CD4-positive, alpha-beta T cell treated with Interleukin-10 for 1 hour (primary cell): Measurements from ENCODE around the gene MAGOHB.
"Not testable (repeated sequence)": the region's sequence is repeated elsewhere in the genome, so short reads cannot be mapped to it uniquely, and the experiment has no call there.

Experiments
- DNase-seq: peaks from one replicate; pipeline ENCODE4 v3.0.0-alpha.2; 2020

Gene MAGOHB

DNA sequence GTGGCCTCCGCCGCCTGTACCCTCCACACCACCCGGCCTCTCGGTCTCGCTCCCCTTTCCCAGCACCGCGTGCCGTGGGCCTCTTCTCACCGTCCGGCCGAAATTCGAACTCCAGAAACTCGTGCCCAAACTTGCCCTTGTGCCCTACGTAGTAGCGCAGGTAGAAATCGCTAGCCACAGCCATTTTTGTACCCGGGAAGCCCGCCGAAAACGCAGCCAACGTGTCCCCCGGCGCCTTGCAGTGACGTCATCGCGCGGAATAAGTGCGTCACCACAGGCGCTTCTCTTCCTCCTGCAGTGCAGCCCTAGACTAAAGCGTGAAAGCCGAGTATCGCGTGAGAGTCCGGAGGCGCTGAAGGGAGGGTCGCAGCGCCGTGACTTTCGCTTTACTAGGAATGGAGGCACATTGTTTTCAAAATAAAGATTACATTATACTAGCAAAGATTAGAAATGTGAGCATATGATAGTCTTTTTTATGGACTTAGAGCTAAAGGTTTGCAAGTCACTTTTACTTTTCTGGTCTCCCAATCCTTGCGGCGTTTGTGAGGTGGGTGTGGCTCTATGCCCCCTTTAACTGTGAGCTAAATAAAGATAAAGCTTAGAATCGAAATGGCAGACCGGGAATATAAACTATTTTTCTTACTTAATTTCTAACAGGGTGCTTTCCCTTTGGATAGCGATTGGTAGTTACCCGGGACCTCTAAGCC, at the start of gene MAGOHB:
Gene MAGOHB (minus strand): TSS at position 261 of the 707 bp plus-strand sequence. CDS start 77 bp downstream, at position 184.
- DNase-seq: peak; percentile 98

DNA sequence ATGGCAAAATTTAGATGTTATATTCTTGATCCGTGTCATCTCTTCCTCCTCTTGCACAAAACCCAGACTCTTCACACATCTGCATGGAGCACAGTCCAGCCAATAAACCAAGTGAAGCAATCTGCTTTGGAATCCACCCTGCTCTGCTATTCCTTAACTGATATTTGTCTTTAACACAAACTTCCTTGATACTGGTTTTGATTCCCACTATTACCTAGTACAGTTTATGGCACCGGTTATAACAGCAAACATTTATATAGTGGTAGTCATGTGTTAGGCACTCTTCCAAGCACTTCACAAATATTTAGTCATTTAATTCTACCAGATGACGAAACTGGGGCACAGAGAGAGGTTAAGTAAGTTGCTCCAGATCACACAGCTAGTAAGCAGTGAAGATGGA, 47.9 kb upstream of the MAGOHB start:
- DNase-seq: no peak

- DNase-seq: no peak
These were observed 40.6 kb upstream of the MAGOHB start for GRCh38 chr12:10654003-10654402.

GRCh38 chr12:10652192-10652591, 38.8 kb upstream of the MAGOHB start:
- DNase-seq: no peak

GRCh38 chr12:10646576-10646975, 33.2 kb upstream of the MAGOHB start:
- not testable (repeated sequence) for DNase-seq

GRCh38 chr12:10645910-10646309, 32.5 kb upstream of the MAGOHB start:
- no peak for DNase-seq

DNA sequence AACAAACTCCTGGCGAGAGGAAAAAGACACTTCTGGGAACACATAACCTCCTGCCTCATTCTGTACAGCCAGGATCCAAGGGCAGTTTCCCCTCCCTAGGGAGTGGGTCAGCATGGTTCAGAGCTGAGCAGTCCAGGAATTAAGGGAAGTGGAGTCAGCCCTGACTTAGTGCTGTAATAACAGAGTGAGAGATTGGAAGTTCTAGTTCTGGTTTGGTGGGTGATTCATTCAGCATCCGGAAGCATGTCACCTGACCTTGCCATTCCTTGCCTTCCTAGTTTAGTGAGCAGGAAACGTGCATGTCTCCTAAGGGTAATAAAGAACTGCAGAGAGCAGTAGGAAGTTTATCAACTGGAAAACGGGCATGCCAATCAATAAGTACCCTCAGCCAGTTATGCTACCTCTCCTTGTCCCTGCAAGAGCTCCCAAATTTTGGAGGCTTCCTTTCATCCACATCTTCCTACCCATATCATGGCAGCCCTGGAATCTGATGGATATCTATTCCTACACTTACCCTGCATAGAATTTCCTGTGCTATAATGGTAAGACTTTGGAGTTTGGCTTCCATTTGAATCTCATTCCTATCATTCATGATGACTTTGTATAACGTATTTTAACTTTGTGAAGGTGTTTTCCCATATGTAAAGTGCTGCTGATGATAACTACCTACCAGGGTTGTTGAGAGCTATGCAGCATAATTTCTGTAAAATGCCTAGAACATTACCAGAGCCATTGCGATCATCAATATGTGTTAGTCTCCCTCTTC, 28.5 kb upstream of the MAGOHB start:
- no peak for DNase-seq

- DNase-seq: no peak
These were observed 25.3 kb upstream of the MAGOHB start for GRCh38 chr12:10638728-10639127.

DNA sequence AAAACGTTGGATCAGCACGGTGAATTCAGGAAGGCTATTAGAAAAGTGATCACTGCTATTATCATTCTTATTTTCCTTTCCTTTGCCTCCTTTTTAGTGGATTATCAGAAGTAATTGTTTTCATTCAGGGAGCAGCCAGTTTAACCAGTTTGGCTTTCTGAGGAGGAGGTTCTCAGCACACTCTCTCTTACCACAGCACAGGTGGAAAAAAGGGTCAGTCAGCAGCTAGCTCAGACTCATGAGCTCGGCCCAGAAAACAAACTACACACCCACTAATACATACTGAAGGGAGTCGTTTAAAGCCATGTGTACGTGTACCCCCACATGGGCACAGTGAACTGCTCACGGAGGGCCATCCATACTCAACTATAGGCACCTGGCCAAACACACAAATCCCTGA, 23.2 kb upstream of the MAGOHB start:
- no peak for DNase-seq

- no peak for DNase-seq
These were observed 22.7 kb upstream of the MAGOHB start for GRCh38 chr12:10636124-10636523.

GRCh38 chr12:10635306-10635705, 21.9 kb upstream of the MAGOHB start:
- DNase-seq: no peak

- DNase-seq: no peak
These were observed 21.0 kb upstream of the MAGOHB start for GRCh38 chr12:10634427-10634826.

- no peak for DNase-seq
These were observed 20.1 kb upstream of the MAGOHB start for GRCh38 chr12:10633541-10633940.

DNA sequence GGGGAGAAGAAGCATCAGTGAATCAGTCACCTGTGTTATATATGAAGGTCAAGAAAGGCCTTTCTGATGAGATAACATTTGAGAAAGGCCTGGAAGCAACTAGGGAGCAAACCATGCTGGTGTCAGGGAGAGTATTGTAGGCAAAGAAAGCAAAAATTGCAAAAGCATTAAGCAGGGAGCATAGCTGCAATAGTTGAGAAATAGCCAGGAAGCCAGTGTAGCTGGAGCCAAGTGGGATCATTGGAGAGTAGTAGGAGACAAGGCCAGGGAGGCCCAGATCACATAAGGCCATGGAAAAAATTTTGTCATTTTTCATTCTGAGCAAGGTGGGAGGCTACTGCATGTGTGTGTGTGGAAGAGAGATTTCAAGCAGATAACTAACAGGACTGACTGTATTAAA, 18.8 kb upstream of the MAGOHB start:
- no peak for DNase-seq

- no peak for DNase-seq
These were observed 11.2 kb upstream of the MAGOHB start for GRCh38 chr12:10624605-10625004.

DNA sequence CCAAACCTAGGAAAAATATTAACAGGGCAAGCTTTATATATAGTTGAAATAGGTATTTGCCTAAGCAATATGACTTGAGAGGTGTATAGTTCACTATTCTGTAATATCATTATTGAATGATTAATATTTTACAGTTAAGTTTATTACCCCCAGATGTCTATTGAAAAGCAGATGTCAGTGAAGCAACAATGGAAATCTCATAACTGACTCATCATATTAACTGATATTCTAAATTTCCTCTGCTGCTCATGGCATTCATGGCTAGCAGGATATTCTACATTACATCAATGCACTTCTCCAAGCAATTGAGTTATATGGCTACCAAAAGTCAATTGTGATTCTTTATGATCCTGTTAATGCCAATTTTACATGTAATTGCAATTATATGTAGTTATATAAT, 9.7 kb upstream of the MAGOHB start:
- no peak for DNase-seq

- no peak for DNase-seq
These were observed 7.9 kb upstream of the MAGOHB start for GRCh38 chr12:10621278-10621677.

GRCh38 chr12:10620078-10620779, 6.8 kb upstream of the MAGOHB start:
- no peak for DNase-seq

GRCh38 chr12:10618338-10618987, 5.1 kb upstream of the MAGOHB start:
- DNase-seq: no peak

GRCh38 chr12:10617863-10618262, 4.5 kb upstream of the MAGOHB start:
- DNase-seq: no peak

DNA sequence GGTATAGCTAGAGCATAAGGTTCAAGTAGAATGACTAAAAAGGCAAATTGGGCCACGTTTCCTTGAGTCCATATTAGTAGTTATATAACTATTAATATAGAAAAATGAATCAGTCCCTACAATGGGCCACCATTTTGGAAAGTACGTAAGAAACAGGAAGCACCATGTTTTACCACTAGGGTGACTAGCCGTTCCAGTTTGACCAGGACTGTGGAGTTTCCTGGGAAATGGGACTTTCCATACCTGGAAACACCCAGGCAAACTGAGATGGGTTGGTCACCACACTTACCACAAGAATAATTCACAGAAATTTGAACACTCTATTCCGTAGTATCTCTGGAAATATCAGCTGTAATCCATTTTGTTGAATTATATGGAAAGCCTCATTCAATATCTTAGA, 2.1 kb upstream of the MAGOHB start:
- no peak for DNase-seq

- no peak for DNase-seq
These were observed 604 bp upstream of the MAGOHB start for GRCh38 chr12:10614056-10614370.

GRCh38 chr12:10612984-10613348, 443 bp downstream of the MAGOHB start:
- no peak for DNase-seq

GRCh38 chr12:10612110-10612509, 1.3 kb downstream of the MAGOHB start:
- no peak for DNase-seq
